Measurements from ENCODE around the gene DISP3. TPM values are rescaled to one million over a fixed set of nuclear protein-coding genes. Genes with fewer than 3 reads are reported as not detected.
A peak's percentile ranks its signal among the peaks of the same experiment; 100 is the strongest.

Gene DISP3
- total and polyA plus RNA-seq, 9 of the 15 experiments (the other 6 are each of a cell fraction or from before 2014, with no cell fraction given) = 0.03 to 0.19 (median 0.15) TPM; not detected in 5

GRCh38 chr1:11567244-11568065 lies 88.5 kb downstream of the DISP3 start (continued):
- TF ChIP-seq RBFOX2 (IDR thresholded peaks at IDR 0.05; ENCODE audit: low read depth, low read length) (no peak), PTRF (tag; IDR thresholded peaks at IDR 0.05) (no peak), MTA1 (IDR thresholded peaks at IDR 0.05; ENCODE audit: borderline replicate concordance) (no peak), TEAD2 (tag; IDR thresholded peaks at IDR 0.05) (no peak), SRSF3 (IDR thresholded peaks at IDR 0.05; ENCODE audit: insufficient read depth, low read length) (no peak), RCOR1 (IDR thresholded peaks at IDR 0.05; ENCODE audit: borderline replicate concordance in 1 of 2, low read depth in 2 of 2, low read length in 2 of 2) (peak; percentile 30 to 34; a peak in 1 of 4 replicates), ARID2 (IDR thresholded peaks at IDR 0.05) (no peak), ZNF436 (CRISPR knock-in tag; IDR thresholded peaks at IDR 0.05) (no peak), KDM2B (CRISPR knock-in tag; IDR thresholded peaks at IDR 0.05) (no peak), SNIP1 (IDR thresholded peaks at IDR 0.05; ENCODE audit: low read depth) (no peak), SMAD4 (CRISPR knock-in tag; conservative IDR thresholded peaks at IDR 0.05) (no peak), NFIX (CRISPR knock-in tag; IDR thresholded peaks at IDR 0.05; ENCODE audit: low read depth) (no peak), PHF21A (IDR thresholded peaks at IDR 0.05; ENCODE audit: borderline replicate concordance, low read depth) (no peak), MYNN (IDR thresholded peaks at IDR 0.05) (no peak), MYNN (CRISPR knock-in tag; IDR thresholded peaks at IDR 0.05) (no peak), BCOR (IDR thresholded peaks at IDR 0.05) (peak; percentile 89), HDAC2 (IDR thresholded peaks at IDR 0.05) (peak; percentile 58; the same call in 1 of the 2 replicates), MAFF (IDR thresholded peaks at IDR 0.05; ENCODE audit: low read length) (no peak), SOX6 (IDR thresholded peaks at IDR 0.05) (no peak), ZNF324 (CRISPR knock-in tag; IDR thresholded peaks at IDR 0.05) (no peak), FOXJ3 (CRISPR knock-in tag; IDR thresholded peaks at IDR 0.05) (no peak), NR2C2 (CRISPR knock-in tag; IDR thresholded peaks at IDR 0.05) (no peak), NR2C2 (tag; IDR thresholded peaks at IDR 0.05) (no peak)
- TF ChIP-seq, protein P1, sequence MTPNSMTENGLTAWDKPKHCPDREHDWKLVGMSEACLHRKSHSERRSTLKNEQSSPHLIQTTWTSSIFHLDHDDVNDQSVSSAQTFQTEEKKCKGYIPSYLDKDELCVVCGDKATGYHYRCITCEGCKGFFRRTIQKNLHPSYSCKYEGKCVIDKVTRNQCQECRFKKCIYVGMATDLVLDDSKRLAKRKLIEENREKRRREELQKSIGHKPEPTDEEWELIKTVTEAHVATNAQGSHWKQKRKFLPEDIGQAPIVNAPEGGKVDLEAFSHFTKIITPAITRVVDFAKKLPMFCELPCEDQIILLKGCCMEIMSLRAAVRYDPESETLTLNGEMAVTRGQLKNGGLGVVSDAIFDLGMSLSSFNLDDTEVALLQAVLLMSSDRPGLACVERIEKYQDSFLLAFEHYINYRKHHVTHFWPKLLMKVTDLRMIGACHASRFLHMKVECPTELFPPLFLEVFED (CRISPR knock-in tag; conservative IDR thresholded peaks at IDR 0.05) = 0 out of 2 replicates have a peak, but pooled peaks have one; percentile 24
